ENCODE measurements around the gene TMEM219.
"Not testable (repeated sequence)": the region's sequence is repeated elsewhere in the genome, so short reads cannot be mapped to it uniquely, and the experiment has no call there.

TMEM219 gene

DNA sequence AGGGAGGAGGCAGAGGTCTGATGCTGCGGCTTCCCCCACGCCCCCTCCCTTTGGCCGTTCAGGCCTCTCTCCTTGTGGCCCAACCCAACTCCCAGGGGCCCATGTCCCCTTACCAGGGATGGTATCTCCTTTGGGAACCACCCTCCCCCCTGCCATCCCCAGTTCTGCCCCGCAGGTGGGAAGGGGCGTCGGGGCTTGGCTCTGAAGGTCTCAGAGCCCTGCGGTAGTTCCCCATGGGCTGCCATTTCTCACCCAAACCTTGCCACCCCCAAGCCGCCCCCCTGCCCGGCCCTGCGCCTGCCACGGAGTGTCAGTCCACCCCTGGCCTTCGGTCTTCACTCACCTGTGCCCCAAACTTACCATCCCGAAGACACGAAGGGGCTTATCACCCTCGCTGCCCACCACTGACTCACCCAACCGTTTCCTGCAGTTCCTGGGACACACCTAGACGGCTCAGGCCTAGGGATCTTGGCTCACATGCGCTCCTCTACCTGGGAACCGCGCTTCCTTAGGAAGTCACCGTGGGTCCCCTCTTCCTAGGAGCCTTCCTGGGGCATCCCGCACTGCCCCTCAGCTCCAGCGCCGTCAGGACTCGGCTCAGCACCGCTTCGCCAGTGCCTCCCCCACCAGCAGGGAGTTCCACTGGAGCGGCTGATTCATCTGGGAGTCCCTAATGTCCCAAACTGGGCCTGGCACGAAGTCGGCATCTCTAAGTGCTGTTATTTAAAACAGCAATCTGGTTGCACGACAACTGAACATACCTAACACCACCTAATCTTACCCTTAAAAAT, 50.0 kb downstream of the TMEM219 start:
- DNase-seq (ENCODE audit: low spot score): no peak

GRCh38 chr16:30012598-30012997, 50.7 kb downstream of the TMEM219 start:
- not testable (repeated sequence) for DNase-seq (ENCODE audit: low spot score)

DNA sequence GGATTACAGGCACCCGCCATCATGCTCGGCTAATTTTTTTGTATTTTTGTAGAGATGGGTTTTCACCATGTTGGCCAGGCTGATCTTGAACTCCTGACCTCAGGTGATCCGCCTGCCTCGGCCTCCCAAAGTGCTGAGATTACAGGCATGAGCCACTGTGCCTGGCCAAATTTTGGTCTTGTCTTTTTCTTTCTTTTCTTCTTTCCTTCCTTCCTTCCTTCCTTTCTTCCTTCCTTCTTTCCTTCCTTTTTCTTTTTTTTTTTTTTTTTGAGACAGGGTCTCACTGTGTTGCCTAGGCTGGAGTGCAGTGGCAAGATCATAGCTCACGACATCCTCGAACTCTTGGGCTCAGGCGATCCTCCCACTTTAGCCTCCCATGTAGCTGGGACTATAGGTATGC, 53.6 kb downstream of the TMEM219 start:
- DNase-seq (ENCODE audit: low spot score): not testable (repeated sequence)

DNA sequence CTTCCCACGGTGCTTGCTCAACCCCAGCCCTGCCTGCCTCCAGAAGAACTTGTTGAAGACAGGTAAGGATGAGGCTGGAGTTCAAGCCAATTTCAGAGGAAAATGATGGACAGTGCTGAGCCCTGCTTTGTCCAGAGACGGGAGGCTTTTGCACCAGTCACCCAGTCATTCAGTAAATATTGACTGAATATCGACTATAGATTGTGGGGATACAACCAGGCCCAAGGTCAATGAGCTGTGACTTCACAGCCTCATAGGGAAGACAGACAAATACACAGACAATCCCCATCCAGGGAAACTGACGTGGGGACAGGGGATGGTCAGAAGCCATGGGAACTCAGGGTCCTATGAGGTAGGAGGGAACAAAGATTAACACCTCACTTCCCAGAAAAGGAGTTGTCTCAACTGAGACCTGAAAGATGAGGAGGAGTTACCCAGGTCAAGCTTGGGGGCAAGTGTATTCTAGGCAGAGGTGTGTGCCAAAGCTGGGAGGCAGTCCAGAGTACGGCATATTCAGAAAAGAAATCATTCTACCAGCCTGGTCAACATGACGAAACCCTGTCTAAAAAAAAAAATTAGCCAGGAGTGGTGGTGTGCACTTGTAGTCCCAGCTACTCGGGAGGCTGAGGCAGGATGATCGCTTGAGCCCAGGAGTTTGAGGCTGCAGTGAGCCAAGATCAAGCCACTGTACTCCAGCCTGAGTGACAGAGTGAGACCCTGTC, 54.8 kb downstream of the TMEM219 start:
- no peak for DNase-seq (ENCODE audit: low spot score)

DNA sequence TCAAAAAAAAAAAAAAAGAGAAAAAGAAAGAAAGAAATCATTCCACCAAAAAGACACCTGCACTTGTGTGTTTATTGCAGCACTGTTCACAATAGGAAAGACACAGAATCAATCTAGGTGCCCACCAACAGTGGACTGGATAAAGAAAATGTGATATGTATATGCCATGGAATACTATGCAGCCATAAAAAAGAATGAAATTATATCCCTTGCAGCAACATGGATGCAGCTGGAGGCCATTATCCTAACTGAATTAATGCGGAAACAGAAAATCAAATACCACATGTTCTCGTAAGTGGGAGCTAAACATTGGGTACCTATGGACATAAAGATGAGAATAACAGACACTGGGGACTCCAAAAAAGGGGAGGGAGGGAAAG, 55.4 kb downstream of the TMEM219 start:
- DNase-seq (ENCODE audit: low spot score): no peak

- not testable (repeated sequence) for DNase-seq (ENCODE audit: low spot score)
Observed at GRCh38 chr16:30017937-30018336, 56.1 kb downstream of the TMEM219 start.

DNA sequence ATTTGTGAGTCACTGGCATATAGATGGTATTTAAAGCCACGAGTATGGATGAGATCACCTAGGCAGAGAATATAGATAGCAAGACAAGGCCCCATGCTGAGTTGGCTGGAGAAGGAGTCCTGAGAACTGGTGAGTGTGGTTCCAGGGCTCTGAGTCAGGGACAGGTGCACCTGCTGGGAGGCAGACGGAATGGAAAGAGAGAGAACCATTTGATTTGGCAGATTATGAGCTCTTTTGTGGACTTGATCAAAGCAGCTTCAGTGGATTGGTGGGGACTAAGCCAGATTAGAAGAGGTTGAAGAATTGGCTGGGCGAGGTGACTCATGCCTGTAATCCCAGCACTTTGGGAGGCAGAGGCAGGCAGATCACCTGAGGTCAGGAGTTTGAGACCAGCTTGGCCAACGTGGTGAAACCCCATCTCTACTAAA, 56.9 kb downstream of the TMEM219 start:
- DNase-seq (ENCODE audit: low spot score): no peak

Measured in GM03348 (cell line).